ENCODE measurements around the gene GRB10.

- no peak for TF ChIP-seq CTCF (IDR thresholded peaks at IDR 0.05)
- TF ChIP-seq POLR2A (IDR thresholded peaks at IDR 0.05), result no peak
These were observed 50.8 kb downstream of the GRB10 start for GRCh38 chr7:50731703-50732582.

Measured in uterus (tissue), 2 donors.